Measurements from ENCODE around the gene CLCNKB. TPM values are rescaled to one million over a fixed set of nuclear protein-coding genes. Genes with fewer than 3 reads are reported as not detected.

Gene CLCNKB
- total and polyA plus RNA-seq, 4 donors = 0.06 to 1.9 (median 0.29) TPM

- DNase-seq = peak in 1 of 3 donors; percentile 51
Measured at GRCh38 chr1:16067127-16067768, 23.7 kb downstream of the CLCNKB start.

GRCh38 chr1:16067933-16068332 is 24.4 kb downstream of the CLCNKB start:
- Histone ChIP-seq H3K9ac (ENCODE audit: insufficient read depth in 1 of 2, low read length in 2 of 2) (no peak overlapping the region), H3K9me3 (ENCODE audit: control insufficient read depth in 4 of 4, insufficient read depth in 3 of 4, low read length in 3 of 4) (no peaks in the 10 kb centered on the region), H3K36me3 (ENCODE audit: control insufficient read depth in 4 of 4, insufficient read depth in 4 of 4, low read length in 4 of 4) (no peaks in the 10 kb centered on the region), H3K27me3 (ENCODE audit: control insufficient read depth in 3 of 3, insufficient read depth in 3 of 3, low read length in 2 of 3) (peaks cover 0 to 4% (median 3%) of the 10 kb centered on the region in 3 donors), H3K4me1 (ENCODE audit: control insufficient read depth in 5 of 5, insufficient read depth in 5 of 5, low read length in 5 of 5) (peaks cover 0 to 6% (median 4%) of the 10 kb centered on the region in 5 donors), H3K4me3 (no peak overlapping the region), H3K27ac (ENCODE audit: low read depth in 1 of 2, low read length in 1 of 2) (no peak overlapping the region)
- WGBS, 2 donors = 79 to 83% methylated on average over 13 of the region's 13 CpGs
- no peak for DNase-seq
- no peak for TF ChIP-seq CTCF (IDR thresholded peaks at IDR 0.05; ENCODE audit: control extremely low read depth, extremely low read depth)
- ATAC-seq (ENCODE audit: insufficient read depth, low FRiP score) = no peak

More at GRCh38 chr1:16067127-16067768, 23.7 kb downstream of the CLCNKB start:
- Histone ChIP-seq H3K27me3 (ENCODE audit: control insufficient read depth in 3 of 3, insufficient read depth in 3 of 3, low read length in 2 of 3) (peaks cover 0 to under 1% (median 0%) of the 10 kb centered on the region in 3 donors), H3K27ac (ENCODE audit: low read depth in 1 of 2, low read length in 1 of 2) (no peak overlapping the region), H3K4me3 (no peak overlapping the region), H3K9me3 (ENCODE audit: control insufficient read depth in 4 of 4, insufficient read depth in 3 of 4, low read length in 3 of 4) (no peaks in the 10 kb centered on the region), H3K36me3 (ENCODE audit: control insufficient read depth in 4 of 4, insufficient read depth in 4 of 4, low read length in 4 of 4) (no peaks in the 10 kb centered on the region), H3K9ac (ENCODE audit: insufficient read depth in 1 of 2, low read length in 2 of 2) (no peak overlapping the region), H3K4me1 (ENCODE audit: control insufficient read depth in 5 of 5, insufficient read depth in 5 of 5, low read length in 5 of 5) (peaks cover 0 to 6% (median 4%) of the 10 kb centered on the region in 5 donors)
- no peak for TF ChIP-seq CTCF (IDR thresholded peaks at IDR 0.05; ENCODE audit: control extremely low read depth, extremely low read depth)
- 66 to 76% methylated on average over 5 to 6 of the region's 6 CpGs for WGBS, 2 donors
- ATAC-seq (ENCODE audit: insufficient read depth, low FRiP score) = no peak

- no peak for TF ChIP-seq CTCF (IDR thresholded peaks at IDR 0.05; ENCODE audit: control extremely low read depth, extremely low read depth)
- H3K4me1 ChIP-seq (ENCODE audit: control insufficient read depth in 5 of 5, insufficient read depth in 5 of 5, low read length in 5 of 5) = peaks cover 0 to 7% (median 4%) of the 10 kb centered on the region in 5 donors
- no peaks in the 10 kb centered on the region for H3K9me3 ChIP-seq (ENCODE audit: control insufficient read depth in 4 of 4, insufficient read depth in 3 of 4, low read length in 3 of 4)
- DNase-seq = no peak
- no peak overlapping the region for H3K27ac ChIP-seq (ENCODE audit: low read depth in 1 of 2, low read length in 1 of 2)
- ATAC-seq (ENCODE audit: insufficient read depth, low FRiP score) = no peak
- no peak overlapping the region for H3K4me3 ChIP-seq
- no peaks in the 10 kb centered on the region for H3K36me3 ChIP-seq (ENCODE audit: control insufficient read depth in 4 of 4, insufficient read depth in 4 of 4, low read length in 4 of 4)
- peaks cover 0 to 4% (median 3%) of the 10 kb centered on the region in 3 donors for H3K27me3 ChIP-seq (ENCODE audit: control insufficient read depth in 3 of 3, insufficient read depth in 3 of 3, low read length in 2 of 3)
- H3K9ac ChIP-seq (ENCODE audit: insufficient read depth in 1 of 2, low read length in 2 of 2) = peak overlapping the region in 1 of 2 donors; percentile 13
- WGBS, 2 donors = 60 to 69% methylated on average over 11 of the region's 11 CpGs
Measured at GRCh38 chr1:16068356-16069270, 25.0 kb downstream of the CLCNKB start.

All from lung (tissue), 12 donors.